Measurements from ENCODE around the gene LDLRAD4.

The LDLRAD4 gene

DNA sequence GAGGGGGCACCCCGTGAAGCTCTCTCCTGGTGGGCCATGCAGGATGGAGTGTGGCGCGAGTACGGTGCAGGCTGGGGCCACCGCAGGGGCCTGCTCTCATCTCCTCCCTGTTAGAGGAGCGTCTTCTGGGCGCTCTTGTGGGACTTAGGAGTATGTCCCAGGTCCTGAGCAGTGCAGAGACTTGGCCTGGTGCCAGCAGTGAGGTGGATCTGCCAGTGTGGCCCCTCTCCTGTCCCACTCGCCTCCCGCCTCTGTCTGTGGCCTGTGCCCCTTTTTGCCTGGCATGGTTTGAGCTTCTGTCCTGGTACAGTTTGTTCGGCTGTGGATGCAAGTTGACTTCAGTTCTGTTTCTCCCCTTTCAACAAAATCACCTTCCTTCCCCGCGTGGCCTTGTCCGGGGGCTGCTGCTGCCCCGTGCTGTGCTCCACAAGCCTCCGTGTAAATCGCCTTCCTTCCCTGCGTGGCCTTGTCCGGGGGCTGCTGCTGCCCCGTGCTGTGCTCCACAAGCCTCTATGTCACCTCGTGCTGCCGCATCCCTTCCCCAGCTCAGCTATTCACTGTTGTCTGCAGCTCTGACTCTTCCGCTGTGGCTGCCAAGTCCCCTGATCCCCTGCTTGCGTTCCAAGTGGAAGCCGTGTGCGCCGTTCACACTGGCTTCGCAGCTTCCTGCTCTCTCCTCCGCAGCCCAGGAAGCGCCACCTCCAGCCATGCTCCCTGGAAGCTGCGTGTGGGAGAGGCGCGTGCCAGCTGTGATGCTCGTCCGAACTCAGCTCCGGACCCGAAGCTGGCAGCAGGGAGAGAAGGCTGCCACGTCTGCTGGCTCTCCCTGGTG lies 13.7 kb downstream of the LDLRAD4 start:
- Histone ChIP-seq H3K4me2 (ENCODE audit: low read length) (no peak overlapping the region), H3K4me1 (ENCODE audit: control insufficient read depth, insufficient read depth, low read length) (no peaks in the 10 kb centered on the region), H3K9ac (ENCODE audit: low read depth, low read length) (no peak overlapping the region), H3K36me3 (ENCODE audit: insufficient read depth, low read length) (no peaks in the 10 kb centered on the region), H3K27me3 (ENCODE audit: control insufficient read depth, insufficient read depth, low read length) (peaks cover 20% of the 10 kb centered on the region), H3K9me3 (replicated peaks; ENCODE audit: low read length) (no peaks in the 10 kb centered on the region), H3K4me3 (ENCODE audit: low read length) (no peak overlapping the region)

DNA sequence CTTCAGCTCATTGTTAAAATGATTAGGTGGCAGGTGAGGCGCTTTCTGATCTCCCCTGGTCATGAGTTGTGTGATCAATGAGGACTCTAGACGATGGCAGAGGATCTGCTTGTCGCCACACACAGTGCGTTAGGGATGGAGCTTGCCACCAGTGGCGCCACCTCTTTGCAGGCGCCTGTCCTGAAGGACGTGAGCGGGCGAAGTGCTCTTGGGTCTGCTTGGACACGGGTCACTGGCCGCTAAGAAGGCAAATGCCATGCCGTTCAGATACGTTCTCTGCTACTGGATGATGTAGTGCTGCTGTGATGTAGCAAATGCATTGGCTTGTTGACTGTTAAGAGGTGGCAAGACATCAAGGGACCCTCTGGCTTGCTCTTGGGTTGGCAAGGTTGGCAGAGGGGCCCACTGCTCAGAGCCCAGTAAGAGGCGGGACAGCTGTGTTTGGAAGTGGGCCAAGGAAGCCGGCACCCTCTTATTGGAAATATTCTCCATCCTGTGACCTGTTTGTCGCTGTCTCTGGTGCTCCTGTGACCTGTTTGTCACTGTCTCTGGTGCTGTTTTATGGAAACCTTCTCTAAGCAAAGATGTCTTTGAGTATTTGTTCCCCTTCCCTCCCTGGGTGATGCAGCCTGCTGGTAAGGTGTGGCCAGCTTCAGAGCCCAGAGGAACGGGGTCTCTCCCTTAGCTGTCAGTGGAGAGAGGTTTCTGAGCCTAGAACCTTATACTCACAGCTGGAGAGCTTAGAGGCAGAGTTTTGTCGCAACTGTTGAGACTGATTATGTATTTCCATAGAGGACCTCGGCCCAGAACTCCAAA lies 14.6 kb downstream of the LDLRAD4 start:
- H3K4me1 ChIP-seq (ENCODE audit: control insufficient read depth, insufficient read depth, low read length) = no peaks in the 10 kb centered on the region

DNA sequence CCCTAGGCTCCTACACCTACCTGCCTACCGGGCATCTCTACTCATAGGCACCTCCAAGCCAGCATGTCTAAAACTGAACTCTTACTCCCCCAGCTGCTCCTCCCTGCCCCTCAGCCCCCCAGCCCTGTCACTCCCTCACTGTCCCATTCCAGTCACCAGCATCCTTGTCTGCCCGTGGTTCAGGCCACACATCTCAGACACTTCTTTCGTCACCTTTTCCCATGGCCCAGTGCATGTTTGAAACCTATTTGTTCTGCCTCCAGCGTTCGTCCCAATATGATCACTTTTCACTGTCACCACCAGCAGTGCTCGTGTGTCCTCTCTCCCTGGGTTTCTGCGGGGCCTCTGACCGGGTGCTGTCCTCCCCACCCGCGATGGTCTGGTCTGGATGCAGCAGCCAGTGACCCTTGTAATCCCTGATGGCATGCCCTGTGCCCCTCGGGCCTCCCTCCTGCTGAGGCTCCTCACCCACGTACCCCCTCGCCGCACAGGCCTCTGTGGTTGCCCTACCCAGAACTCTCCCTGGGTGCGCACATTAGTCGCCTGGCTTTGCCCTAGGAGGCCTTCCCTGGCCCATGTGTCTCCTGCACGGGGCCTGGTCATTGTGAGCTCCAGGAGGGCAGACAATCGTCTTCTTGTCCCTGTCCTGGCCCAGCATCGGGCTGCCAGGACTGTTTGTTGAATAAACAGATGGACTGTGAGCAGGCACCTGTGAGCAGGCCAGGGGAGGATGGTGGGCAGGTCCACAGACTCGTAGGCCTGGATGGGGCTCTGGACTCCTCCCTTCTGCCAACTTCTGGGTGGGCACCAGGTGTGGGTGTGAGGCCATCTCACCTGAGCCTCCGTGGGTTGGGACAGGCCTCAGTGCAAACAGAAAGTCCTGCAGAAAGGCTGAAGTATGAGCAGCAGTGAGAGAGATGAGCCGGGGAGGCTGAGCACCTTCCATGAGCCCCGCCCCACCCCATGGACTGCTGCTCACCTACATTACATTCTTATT lies 15.5 kb downstream of the LDLRAD4 start:
- Histone ChIP-seq H3K9me3 (replicated peaks; ENCODE audit: low read length) (no peaks in the 10 kb centered on the region), H3K36me3 (ENCODE audit: insufficient read depth, low read length) (no peaks in the 10 kb centered on the region), H3K9ac (ENCODE audit: low read depth, low read length) (no peak overlapping the region), H3K4me3 (ENCODE audit: low read length) (no peak overlapping the region), H3K4me2 (ENCODE audit: low read length) (no peak overlapping the region), H3K27me3 (ENCODE audit: control insufficient read depth, insufficient read depth, low read length) (peaks cover 23% of the 10 kb centered on the region), H3K4me1 (ENCODE audit: control insufficient read depth, insufficient read depth, low read length) (no peaks in the 10 kb centered on the region)

More for the DNA sequence above, 14.6 kb downstream of the LDLRAD4 start:
- Histone ChIP-seq H3K36me3 (ENCODE audit: insufficient read depth, low read length) (no peaks in the 10 kb centered on the region), H3K27me3 (ENCODE audit: control insufficient read depth, insufficient read depth, low read length) (peaks cover 23% of the 10 kb centered on the region), H3K4me3 (ENCODE audit: low read length) (no peak overlapping the region), H3K9me3 (replicated peaks; ENCODE audit: low read length) (no peaks in the 10 kb centered on the region), H3K9ac (ENCODE audit: low read depth, low read length) (no peak overlapping the region), H3K4me2 (ENCODE audit: low read length) (no peak overlapping the region)

DNA sequence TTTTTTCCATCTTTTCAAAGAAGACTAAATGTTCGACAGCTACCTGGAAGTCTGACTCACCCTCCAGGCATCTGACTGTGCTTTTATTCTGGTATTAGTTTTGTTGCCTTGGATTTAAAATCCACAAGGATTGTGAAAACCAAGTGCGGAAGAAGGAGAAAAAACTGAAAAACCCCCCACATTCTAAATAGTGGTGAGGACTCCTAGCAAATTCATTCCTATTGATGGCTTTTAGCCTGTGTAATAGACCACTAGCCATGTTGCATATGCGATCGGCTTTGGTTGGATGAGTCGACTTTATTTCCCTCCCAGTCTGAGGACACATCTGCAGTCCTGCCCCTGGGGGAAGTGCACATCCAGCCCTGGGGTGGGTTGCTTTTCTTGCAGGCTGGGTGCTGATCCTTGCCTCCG lies 16.9 kb downstream of the LDLRAD4 start:
- no peak overlapping the region for H3K9ac ChIP-seq (ENCODE audit: low read depth, low read length)
- no peaks in the 10 kb centered on the region for H3K9me3 ChIP-seq (replicated peaks; ENCODE audit: low read length)
- H3K27me3 ChIP-seq (ENCODE audit: control insufficient read depth, insufficient read depth, low read length) = peaks cover 23% of the 10 kb centered on the region
- no peak overlapping the region for H3K4me3 ChIP-seq (ENCODE audit: low read length)
- H3K4me2 ChIP-seq (ENCODE audit: low read length) = no peak overlapping the region
- H3K36me3 ChIP-seq (ENCODE audit: insufficient read depth, low read length) = no peaks in the 10 kb centered on the region
- H3K4me1 ChIP-seq (ENCODE audit: control insufficient read depth, insufficient read depth, low read length) = no peaks in the 10 kb centered on the region

- H3K4me3 ChIP-seq (ENCODE audit: low read length) = no peak overlapping the region
Measured at GRCh38 chr18:13235981-13236380, 17.4 kb downstream of the LDLRAD4 start.

DNA sequence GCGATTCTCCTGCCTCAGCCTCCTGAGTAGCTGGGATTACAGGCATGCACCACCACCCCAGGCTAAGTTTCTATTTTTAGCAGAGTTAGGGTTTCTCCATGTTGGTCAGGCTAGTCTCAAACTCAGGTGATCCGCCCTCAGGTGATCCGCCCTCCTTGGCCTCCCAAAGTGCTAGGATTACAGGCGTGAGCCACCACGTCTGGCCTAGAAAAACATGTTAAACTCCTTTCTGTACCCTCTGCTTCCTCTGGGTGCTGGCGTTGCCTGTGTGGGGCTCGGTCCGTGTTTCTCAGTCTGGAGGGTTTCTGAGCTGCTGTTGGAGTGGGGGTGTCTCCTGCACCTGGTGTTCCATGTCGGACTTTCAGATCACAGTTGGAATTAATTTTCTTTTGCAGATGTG lies 17.9 kb downstream of the LDLRAD4 start:
- H3K9me3 ChIP-seq (replicated peaks; ENCODE audit: low read length) = no peaks in the 10 kb centered on the region
- no peak overlapping the region for H3K4me3 ChIP-seq (ENCODE audit: low read length)
- H3K27me3 ChIP-seq (ENCODE audit: control insufficient read depth, insufficient read depth, low read length) = peaks cover 23% of the 10 kb centered on the region
- no peaks in the 10 kb centered on the region for H3K4me1 ChIP-seq (ENCODE audit: control insufficient read depth, insufficient read depth, low read length)
- H3K9ac ChIP-seq (ENCODE audit: low read depth, low read length) = no peak overlapping the region
- no peak overlapping the region for H3K4me2 ChIP-seq (ENCODE audit: low read length)
- H3K36me3 ChIP-seq (ENCODE audit: insufficient read depth, low read length) = no peaks in the 10 kb centered on the region

More at GRCh38 chr18:13235981-13236380, 17.4 kb downstream of the LDLRAD4 start:
- Histone ChIP-seq H3K9me3 (replicated peaks; ENCODE audit: low read length) (no peaks in the 10 kb centered on the region), H3K4me2 (ENCODE audit: low read length) (no peak overlapping the region), H3K36me3 (ENCODE audit: insufficient read depth, low read length) (no peaks in the 10 kb centered on the region), H3K4me1 (ENCODE audit: control insufficient read depth, insufficient read depth, low read length) (no peaks in the 10 kb centered on the region), H3K9ac (ENCODE audit: low read depth, low read length) (no peak overlapping the region), H3K27me3 (ENCODE audit: control insufficient read depth, insufficient read depth, low read length) (peaks cover 23% of the 10 kb centered on the region)

GRCh38 chr18:13237073-13237472 lies 18.5 kb downstream of the LDLRAD4 start:
- Histone ChIP-seq H3K9ac (ENCODE audit: low read depth, low read length) (no peak overlapping the region), H3K4me3 (ENCODE audit: low read length) (no peak overlapping the region), H3K4me2 (ENCODE audit: low read length) (no peak overlapping the region), H3K4me1 (ENCODE audit: control insufficient read depth, insufficient read depth, low read length) (no peaks in the 10 kb centered on the region), H3K36me3 (ENCODE audit: insufficient read depth, low read length) (no peaks in the 10 kb centered on the region), H3K27me3 (ENCODE audit: control insufficient read depth, insufficient read depth, low read length) (peaks cover 23% of the 10 kb centered on the region), H3K9me3 (replicated peaks; ENCODE audit: low read length) (no peaks in the 10 kb centered on the region)

GRCh38 chr18:13237641-13238040 lies 19.1 kb downstream of the LDLRAD4 start:
- no peak overlapping the region for H3K4me3 ChIP-seq (ENCODE audit: low read length)
- H3K27me3 ChIP-seq (ENCODE audit: control insufficient read depth, insufficient read depth, low read length) = peaks cover 18% of the 10 kb centered on the region
- no peak overlapping the region for H3K4me2 ChIP-seq (ENCODE audit: low read length)
- no peaks in the 10 kb centered on the region for H3K36me3 ChIP-seq (ENCODE audit: insufficient read depth, low read length)
- H3K9ac ChIP-seq (ENCODE audit: low read depth, low read length) = no peak overlapping the region
- H3K4me1 ChIP-seq (ENCODE audit: control insufficient read depth, insufficient read depth, low read length) = no peaks in the 10 kb centered on the region
- no peaks in the 10 kb centered on the region for H3K9me3 ChIP-seq (replicated peaks; ENCODE audit: low read length)

DNA sequence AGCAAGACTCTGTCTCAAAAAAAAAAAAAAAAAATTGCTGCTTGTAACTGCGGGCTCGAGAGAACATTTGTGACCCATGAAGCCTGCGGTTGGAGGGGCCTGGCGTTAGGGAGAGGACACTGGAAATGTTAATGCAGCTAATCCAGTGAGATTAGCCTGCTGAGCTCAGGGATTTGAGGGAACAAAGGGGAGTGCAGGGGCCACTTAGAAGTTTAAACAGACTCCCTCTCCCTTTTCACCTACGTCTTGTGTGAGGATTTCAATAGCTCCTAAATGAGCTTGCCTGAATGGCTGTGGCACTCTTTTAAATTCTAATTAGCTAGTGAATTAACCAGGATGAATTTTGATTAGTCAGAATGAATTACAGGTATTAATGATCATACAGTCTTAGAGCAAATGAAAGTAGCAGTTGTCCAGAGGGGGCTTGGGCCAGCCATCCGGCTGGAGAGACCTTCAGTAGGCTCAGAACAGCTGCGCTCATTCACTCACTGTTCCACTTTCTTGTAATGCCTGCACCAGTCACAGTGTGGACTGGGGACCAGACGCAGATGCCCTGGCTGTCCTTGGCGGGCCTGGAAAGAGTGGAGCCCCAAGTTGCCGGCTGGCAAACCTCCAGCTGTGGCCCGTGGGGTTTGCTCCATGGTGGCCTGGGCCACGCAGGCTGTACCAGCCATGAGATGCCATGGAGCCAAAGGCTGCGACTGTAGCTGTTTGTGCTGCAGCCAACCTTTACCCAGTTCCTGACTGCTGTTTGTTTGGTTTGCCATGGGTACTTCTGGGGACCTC lies 20.8 kb downstream of the LDLRAD4 start:
- Histone ChIP-seq H3K9ac (ENCODE audit: low read depth, low read length) (no peak overlapping the region), H3K4me1 (ENCODE audit: control insufficient read depth, insufficient read depth, low read length) (no peaks in the 10 kb centered on the region), H3K9me3 (replicated peaks; ENCODE audit: low read length) (no peaks in the 10 kb centered on the region), H3K4me3 (ENCODE audit: low read length) (no peak overlapping the region), H3K27me3 (ENCODE audit: control insufficient read depth, insufficient read depth, low read length) (peaks cover 13% of the 10 kb centered on the region), H3K4me2 (ENCODE audit: low read length) (no peak overlapping the region), H3K36me3 (ENCODE audit: insufficient read depth, low read length) (no peaks in the 10 kb centered on the region)

DNA sequence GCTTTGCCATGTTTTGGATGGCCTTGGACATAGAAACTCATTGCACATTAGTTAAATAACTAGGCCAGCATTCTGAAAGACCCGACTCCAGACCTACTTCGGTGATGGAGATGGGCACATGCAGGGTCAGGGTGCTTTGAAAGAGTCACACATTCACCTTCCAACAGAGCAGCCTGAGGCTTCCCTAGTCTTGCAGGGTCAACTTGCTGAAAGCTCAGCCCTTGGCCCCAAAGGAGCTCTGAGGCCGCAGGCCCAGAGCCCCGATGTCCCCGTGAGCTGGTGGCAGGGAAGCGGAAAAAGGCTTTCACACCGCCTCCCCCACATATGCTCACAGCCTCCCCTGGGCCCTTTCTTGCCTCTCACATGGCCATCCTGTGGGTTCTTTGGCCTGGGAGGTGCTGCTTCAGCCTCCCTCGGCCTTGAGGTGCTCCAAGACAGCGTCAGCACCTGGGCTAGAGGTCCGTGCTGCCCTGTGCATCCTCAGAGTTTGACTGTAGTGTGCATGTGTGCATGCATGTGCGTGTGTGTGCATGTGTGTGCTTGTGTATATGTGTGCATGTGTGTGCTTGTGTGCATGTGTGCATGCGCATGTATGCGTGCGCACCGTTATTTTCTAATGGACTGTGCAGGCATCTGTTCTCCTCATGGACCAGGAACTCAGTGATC lies 21.6 kb downstream of the LDLRAD4 start:
- peaks cover 13% of the 10 kb centered on the region for H3K27me3 ChIP-seq (ENCODE audit: control insufficient read depth, insufficient read depth, low read length)
- no peaks in the 10 kb centered on the region for H3K36me3 ChIP-seq (ENCODE audit: insufficient read depth, low read length)
- H3K4me3 ChIP-seq (ENCODE audit: low read length) = no peak overlapping the region
- no peak overlapping the region for H3K9ac ChIP-seq (ENCODE audit: low read depth, low read length)
- H3K4me1 ChIP-seq (ENCODE audit: control insufficient read depth, insufficient read depth, low read length) = no peaks in the 10 kb centered on the region
- H3K4me2 ChIP-seq (ENCODE audit: low read length) = no peak overlapping the region
- no peaks in the 10 kb centered on the region for H3K9me3 ChIP-seq (replicated peaks; ENCODE audit: low read length)

All from skeletal muscle satellite cell (primary cell).